ENCODE results near the gene TRPV4.

GRCh38 chr12:109753959-109754358, 79.2 kb downstream of the TRPV4 start:
- TF ChIP-seq CTCF (IDR thresholded peaks at IDR 0.05 in 2 of 3, conservative IDR thresholded peaks at IDR 0.05 in 1 of 3; ENCODE audit: control insufficient read depth in 2 of 3, extremely low read depth in 1 of 3, insufficient read depth in 1 of 3, low read depth in 3 of 3, low read length in 3 of 3) (no peak), CBFB (IDR thresholded peaks at IDR 0.05; ENCODE audit: low read depth) (no peak), BACH1 (IDR thresholded peaks at IDR 0.05; ENCODE audit: borderline replicate concordance) (no peak), NR2C2 (IDR thresholded peaks at IDR 0.05; ENCODE audit: borderline replicate concordance, control insufficient read depth, insufficient read length, low read depth) (no peak), SPI1 (IDR thresholded peaks at IDR 0.05; ENCODE audit: borderline replicate concordance, insufficient read depth, low read depth, low read length) (no peak)
- TF ChIP-seq, protein P1, sequence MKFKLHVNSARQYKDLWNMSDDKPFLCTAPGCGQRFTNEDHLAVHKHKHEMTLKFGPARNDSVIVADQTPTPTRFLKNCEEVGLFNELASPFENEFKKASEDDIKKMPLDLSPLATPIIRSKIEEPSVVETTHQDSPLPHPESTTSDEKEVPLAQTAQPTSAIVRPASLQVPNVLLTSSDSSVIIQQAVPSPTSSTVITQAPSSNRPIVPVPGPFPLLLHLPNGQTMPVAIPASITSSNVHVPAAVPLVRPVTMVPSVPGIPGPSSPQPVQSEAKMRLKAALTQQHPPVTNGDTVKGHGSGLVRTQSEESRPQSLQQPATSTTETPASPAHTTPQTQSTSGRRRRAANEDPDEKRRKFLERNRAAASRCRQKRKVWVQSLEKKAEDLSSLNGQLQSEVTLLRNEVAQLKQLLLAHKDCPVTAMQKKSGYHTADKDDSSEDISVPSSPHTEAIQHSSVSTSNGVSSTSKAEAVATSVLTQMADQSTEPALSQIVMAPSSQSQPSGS (IDR thresholded peaks at IDR 0.05; ENCODE audit: low read length): no peak

Data from GM12878 (cell line).